H54 (cell line): Measurements from ENCODE around the gene TUBB6.

Source experiments
- DNase-seq: peaks from one replicate; pipeline ENCODE4 v3.0.0; 2011; ENCODE audit warnings: low spot score, mixed read lengths; ENCODE audit not compliant: insufficient read length
- FAIRE-seq: peaks from 3 replicates; lab custom pipeline; 2011; peaks lifted over from hg19 to GRCh38; lab: Jason Lieb, UNC
- POLR2A ChIP-seq: IDR thresholded peaks from 2 replicates; pipeline ENCODE4 v1.6.1; 2011; ENCODE audit warnings: low read depth, mild to moderate bottlenecking, low read length

The TUBB6 gene

DNA sequence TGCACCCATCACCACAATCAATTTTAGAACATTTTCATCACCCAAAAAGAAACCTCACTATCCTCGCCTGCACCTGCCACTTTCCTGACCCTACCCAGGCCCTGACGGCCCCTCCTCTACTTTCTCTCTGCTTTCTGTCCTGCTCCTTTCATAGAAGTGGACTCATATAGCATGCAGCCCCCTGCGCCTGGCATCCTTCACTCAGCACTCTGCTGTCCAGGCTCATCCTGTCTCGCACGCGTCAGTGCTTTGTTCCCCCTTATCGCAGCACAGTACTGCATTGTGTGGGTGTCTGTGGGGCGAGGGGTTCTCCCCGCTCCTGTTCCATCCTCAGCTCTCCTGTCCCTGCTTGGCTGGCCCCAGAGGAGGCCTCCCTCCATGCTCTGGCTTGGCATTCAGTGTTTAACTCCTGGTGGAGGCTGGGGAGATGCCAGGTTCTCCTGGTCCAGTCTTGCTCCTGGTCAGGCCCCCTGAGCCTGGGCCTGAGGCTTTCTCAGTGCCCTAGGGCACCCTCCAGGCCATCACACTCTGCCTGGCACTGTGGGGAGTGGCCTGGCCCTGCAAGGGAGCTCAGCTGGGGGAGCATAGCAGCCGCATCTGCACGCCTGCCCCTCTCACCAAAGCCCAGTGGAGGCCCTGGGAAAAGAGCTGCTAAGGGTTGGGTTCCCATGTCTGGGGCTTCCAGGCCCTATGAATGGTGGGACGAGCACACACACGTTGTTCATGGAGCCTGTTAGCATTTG lies 6.6 kb upstream of the TUBB6 start:
- FAIRE-seq (no peak), DNase-seq (no peak)
- no peak for TF ChIP-seq POLR2A

DNA sequence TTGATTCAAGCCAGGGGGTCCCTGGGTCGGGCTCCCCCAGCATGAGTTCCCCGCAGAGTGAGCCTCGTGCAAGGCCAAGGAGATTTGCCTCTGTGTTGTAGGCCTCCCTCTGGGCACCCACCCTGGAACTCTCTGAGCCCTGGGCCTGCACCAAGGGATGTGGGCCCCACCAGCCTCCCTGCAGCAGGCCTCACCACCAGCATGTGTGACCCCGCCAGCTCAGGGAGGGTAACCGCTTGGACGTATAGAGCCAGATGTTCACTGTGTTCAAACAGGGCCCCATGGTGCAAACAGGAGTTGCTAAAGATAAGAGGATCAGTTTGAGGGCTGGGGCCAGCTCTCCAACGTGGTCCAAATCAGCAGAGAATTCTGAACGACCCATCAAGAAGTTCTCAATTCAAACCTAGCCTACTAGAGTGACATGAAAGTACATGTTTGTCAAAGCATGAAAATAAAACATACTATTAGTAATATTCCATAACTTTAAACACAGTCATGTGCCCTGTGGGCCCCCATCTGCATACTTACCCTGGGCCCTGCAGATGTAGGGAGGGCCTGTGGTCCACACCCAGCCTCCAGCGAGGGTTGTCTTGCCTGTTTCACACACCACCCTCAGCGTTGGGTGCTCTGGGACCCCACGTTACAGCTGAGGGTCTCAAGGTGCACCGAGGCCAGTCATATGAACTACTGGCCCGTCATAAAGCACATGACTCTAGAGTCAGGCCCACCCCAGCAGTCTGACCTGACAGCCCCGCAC lies 5.5 kb upstream of the TUBB6 start:
- TF ChIP-seq POLR2A: no peak
- DNase-seq: no peak
- FAIRE-seq: no peak

DNA sequence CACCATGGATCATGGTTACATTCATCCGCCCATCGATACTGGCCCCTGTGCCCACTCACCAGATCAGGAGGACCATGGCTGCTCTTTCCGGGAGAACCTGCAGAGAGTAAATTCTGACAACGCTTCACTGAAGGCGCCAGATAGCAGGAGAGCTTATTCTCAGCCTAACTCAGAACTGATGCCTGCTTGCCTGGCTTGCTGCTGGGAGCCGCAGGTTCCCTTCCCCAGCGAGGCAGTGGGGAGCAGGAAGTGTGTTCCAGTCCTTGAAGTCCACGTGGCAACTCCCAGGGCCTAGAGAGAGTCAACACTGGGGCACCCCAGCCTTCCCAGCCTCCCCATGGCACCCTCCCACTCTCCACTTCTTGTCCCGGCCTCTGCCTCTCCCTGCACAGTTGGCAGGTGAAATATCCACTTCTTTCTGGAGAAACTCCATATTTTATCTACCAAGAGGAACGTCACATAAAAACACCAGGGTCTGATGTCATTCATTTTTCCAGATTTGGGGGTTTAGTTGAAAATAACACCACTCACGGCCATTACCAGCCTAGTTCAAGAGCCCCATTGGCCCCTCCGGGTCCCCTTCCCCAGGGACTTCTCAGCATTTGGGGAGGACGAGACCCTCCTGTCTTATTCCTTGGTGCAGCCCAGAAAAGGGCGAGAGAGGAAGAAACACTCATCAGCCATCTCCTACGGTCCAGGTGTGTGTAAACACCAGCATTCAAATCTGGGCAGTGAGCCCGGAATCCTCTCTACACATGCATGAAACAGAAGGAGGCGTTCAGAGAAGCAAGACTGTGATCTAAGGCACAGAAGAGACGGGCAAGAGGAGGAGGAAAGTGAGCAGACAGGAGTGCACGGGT lies 3.5 kb upstream of the TUBB6 start:
- DNase-seq (no peak), FAIRE-seq (no peak)
- no peak for TF ChIP-seq POLR2A

DNA sequence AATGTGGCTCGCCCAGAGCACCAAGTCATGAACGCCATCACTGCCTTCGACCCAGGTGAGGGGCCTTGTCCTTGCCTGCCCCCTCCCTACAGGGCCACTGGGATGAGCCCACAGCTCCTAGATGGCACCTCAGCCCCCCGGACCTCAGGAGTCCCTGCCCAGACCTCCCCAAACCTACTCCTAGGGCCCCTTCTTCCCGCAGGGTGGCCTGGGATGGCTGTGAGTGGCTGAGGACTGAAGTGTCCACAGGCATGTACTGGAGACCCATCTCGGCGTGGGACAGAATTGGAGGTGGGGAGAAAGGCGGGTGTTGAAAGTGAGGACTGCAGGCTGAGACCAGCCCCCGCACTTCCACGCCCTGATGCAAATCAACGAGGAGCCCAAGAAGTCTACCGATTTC lies 2.8 kb upstream of the TUBB6 start:
- no peak for TF ChIP-seq POLR2A
- no peak for FAIRE-seq
- DNase-seq: no peak

DNA sequence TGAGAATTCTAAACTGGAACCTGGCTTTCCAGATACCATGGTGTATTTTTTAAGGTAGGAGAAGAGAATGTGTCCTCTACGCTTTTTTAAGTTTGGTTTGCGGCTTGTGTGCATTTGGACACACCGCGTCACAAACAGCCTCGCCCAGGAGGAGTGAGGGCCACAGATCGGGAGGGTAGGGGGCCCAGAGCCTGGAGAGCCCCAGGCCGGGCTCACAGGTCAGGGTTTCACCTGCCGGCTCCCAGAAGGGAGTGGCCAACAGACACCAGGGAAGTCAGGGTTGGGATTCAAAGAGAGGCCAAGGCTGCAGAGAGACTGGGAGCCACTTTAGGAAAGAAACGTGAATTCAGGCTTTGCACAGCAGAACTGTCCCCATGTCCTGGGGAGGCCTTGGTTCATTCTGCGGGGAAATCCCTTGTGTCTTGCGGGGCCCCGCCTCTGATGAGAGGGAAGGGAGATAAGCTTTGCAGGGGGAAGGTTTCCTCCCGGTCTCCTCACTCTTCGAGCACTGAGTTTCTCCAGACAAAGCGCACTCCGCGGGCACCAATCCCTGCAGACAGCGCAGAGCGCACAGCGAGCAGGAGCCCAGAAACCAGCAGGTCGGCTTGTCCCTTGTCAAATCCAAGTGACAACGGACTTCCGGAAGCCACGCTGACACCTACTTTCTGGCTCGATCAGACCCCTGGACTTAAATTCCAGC lies 2.0 kb upstream of the TUBB6 start:
- no peak for FAIRE-seq
- TF ChIP-seq POLR2A: no peak
- no peak for DNase-seq

DNA sequence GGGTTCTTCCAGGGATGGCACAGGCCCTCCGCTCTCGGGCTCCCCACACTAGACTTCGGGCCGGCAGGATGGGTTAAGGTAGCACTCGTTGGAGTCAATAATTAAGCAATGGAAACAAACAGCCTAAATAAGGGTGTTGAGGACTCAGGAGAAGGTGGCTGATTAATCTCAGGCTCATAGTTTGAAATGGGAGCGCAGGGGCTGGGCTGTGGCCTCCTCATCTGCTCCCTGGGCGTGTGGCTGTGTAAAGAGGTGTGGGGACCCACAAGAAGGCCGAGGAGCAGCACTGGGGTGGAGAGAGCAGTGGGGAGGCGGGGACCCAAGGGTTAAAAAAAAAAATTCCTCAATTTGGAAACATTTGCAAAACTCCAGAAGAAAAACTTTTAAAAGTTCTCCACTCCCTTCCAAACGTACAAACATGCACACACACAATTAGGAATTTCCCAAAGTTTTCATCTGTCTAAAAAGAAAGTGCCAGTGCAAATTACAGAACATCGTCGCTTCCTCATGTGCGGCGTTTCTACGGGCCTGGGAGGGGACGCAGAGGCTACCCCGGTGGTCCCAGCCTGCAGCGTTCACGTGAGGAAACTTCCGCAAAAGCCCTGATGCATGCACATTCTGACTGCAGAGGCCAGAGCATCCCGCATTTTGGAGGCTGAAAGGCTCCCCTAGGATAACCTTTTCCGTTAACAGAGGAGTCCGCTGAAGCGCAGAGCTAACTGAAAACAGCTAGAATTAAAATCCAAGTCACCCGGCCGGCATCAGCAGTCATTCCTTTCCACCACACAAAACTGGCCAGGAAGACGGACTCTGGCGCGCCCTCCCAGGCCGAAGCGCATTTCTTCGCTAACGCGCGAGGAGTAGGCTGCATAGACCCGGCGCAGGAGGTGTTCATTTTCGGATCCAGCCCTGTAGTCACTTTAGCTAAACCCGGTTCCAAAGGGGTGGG lies 1.0 kb upstream of the TUBB6 start:
- FAIRE-seq: no peak

DNA sequence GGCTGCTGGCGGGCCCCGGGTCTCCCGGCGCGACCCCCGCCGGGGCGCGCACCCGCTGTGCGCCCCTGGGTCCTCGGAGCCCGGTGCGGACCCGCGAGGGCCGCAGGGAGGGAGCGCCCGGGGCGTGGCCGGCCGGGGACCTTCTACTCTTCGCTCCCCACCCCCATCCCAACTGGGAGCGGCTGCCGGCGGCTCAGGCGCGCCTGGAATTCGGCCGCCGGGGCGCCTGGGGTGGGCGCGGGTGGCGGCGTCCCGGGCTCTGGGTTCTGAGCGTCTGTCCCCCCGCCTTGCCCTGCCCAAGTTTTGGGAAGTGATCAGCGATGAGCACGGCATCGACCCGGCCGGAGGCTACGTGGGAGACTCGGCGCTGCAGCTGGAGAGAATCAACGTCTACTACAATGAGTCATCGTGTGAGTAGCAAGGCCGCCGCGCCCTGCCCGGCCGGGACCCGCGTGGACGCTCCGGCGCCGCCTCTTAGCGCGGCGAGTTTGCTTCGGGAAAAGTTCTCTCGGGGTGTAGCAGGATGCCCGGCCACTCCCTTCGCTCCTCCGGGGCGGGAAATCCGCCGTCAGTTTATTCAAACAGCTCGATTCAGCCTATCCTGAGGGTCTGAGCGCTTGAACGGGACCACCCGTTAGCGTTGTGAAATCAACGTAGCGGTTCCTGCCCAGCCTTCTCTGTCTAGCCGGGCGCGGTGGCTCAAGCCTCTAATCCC lies 502 bp downstream of the TUBB6 start:
- TF ChIP-seq POLR2A: peak; percentile 77
- DNase-seq (peak; percentile 74), FAIRE-seq (peak; percentile 53)

More for the DNA sequence above, 1.0 kb upstream of the TUBB6 start:
- no peak for DNase-seq
- no peak for TF ChIP-seq POLR2A

DNA sequence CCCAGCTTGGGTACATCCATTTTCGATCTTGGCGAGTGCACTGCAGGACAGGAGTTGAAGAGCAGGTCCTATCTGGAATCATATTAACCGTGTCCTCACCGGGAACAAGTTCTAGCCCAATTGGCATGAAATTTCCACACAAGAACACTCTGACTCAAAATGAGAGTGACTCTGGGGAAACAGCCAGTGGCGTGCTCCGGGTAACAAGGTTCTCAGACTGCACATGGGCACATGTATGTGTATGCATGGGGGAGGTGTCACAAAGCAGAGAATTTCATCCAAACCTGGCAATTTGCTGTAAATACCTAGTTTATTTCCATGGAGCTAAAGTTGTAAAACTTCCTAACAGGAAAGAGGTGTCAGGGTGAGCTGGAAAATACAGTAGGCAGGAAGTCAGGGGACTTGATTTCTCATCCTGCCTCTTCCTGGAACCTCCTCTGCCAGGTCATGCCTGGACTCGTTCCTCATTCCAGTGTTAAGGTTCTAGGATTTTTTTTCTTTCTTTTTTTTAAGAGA lies 1.7 kb downstream of the TUBB6 start:
- DNase-seq (no peak), FAIRE-seq (no peak)

DNA sequence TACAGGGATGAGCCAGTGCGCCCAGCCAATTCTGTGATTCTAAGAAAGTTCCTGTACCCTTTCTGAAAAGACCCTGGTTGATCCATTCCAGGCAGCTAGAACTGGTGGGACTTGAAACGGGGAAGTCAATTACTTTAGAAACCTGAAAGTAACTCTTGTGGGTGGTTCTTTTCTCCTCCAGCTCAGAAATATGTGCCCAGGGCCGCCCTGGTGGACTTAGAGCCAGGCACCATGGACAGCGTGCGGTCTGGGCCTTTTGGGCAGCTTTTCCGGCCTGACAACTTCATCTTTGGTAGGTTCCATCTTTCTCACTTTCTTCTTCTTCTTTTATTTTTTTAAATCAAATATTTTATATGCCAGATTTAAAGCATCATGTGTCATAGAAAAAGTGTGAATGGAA lies 2.7 kb downstream of the TUBB6 start:
- no peak for DNase-seq
- no peak for FAIRE-seq
- no peak for TF ChIP-seq POLR2A

More for the DNA sequence above, 1.7 kb downstream of the TUBB6 start:
- no peak for TF ChIP-seq POLR2A

DNA sequence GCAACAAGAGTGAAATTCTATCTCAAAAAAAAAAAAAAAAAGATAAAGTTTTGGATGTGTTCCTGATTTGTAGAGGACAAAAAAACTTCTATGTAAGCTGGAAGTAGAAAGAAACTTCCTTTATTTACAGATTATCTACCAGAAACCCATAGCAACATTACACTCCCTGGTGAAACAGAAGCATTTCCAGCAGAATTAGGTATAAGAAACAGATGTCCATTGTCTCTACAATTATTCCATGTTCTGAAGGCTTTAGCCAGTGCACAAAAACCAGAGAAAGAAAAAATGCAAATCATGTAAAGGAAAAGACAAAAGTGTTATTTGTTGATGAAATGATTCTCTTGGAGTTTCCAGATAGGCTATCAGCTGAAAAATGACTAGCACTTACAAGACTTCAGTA lies 4.9 kb downstream of the TUBB6 start:
- TF ChIP-seq POLR2A: no peak
- DNase-seq (no peak), FAIRE-seq (no peak)

DNA sequence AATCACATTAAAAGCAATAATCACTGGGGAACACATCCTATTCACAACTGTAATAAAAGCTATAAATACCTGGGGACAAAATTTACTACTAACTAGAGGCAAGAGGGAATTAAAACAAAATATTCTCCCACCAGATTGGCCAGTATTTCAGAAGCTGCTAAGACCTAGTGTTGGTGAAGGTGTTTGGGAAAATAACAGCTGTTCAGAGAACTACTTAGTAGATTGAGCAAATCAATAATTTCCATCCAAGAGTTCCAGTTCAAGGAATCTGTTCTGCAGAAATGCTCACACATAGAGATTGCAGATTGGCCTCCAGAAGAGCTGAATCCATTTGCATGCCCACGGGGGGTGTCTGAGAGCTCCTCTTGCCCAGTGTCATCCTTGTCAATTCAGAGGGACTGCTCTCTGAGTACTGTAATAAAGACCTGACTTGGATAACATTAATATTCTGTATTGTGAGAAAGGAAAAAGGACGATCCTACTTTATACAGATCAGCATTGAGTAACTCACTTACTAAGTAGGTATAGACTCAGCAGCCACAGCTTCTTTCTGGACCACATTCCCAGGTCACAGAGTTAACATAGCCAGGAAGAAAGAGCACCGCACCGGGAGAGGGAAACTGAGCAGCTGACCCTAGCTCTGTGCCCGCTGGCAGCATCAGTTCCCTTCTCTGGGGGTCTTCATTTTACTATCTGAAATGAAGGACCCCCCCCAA lies 5.6 kb downstream of the TUBB6 start:
- FAIRE-seq: no peak
- DNase-seq: no peak
- TF ChIP-seq POLR2A: no peak
